Activated effector memory CD4-positive, alpha-beta T cell treated with Interleukin-2 at 50 U/mL for 16 hours (primary cell): ENCODE data around the gene DBF4B.
"Not testable (repeated sequence)": the region's sequence is repeated elsewhere in the genome, so short reads cannot be mapped to it uniquely, and the experiment has no call there.

ENCODE experiments used
- DNase-seq: peaks from one replicate; pipeline ENCODE4 v3.0.0-alpha.2; 2020

DBF4B gene, protein sequence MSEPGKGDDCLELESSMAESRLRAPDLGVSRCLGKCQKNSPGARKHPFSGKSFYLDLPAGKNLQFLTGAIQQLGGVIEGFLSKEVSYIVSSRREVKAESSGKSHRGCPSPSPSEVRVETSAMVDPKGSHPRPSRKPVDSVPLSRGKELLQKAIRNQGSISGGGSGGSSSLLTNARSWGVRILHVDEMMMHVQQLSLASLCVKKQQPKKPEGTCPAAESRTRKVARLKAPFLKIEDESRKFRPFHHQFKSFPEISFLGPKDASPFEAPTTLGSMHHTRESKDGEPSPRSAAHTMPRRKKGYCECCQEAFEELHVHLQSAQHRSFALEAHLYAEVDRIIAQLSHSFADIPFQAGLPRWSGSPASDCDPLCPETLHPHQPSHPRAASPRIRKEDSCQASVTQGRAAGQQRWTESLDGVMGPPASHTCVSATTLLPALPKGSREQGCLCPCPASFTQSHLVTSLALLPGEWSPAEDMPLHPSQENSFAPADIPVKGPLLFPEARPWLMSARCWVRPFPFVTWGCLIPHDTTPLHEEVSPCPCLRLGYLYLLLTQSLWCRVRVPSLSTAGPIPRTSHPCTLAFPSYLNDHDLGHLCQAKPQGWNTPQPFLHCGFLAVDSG

DNA sequence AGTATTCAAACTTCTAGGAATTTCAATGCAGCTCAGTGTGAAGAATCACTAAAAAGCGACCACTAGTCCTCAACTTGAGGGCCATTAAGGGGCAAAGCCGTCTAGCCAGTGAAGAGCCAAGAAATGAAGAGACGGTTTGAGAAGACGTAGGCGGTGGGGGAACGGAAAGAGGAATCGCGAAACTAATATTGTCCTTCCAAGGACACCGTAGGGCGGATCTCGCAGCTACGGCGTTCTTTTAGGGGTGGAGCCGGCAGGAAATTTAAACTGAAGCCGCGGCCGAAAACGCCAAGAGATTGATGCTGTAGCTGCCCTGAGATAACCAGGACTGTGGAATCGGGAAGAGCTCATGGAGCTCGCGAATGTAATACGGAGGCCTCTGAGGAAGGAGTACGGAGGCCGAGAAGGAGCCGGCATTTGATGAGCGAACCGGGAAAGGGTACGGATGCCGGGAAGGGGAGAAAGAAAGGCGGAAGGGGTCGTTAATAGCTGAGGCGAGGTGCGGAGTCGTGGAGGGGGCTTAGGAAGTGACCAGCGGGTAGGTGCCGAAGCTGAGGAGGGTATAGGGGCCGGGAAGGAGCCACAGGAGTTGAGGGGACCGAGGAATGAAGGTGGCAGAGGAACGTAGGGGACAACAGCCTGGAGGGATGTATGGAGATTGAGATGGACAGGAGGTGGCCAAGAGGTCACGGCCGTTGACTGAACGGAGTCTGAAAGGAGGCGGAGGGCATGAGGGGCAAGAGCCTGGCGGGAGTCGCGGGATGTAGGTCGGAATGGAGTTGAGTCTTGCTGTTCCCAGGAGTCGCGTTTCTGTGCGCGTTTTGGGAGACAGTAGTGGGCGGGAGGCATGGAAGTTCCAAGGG lies at the start of gene DBF4B:
TSS of gene DBF4B (plus strand) at position 265 of the 863 bp plus-strand sequence. CDS start at position 421, 156 bp downstream.
- peak; percentile 71 for DNase-seq

DNA sequence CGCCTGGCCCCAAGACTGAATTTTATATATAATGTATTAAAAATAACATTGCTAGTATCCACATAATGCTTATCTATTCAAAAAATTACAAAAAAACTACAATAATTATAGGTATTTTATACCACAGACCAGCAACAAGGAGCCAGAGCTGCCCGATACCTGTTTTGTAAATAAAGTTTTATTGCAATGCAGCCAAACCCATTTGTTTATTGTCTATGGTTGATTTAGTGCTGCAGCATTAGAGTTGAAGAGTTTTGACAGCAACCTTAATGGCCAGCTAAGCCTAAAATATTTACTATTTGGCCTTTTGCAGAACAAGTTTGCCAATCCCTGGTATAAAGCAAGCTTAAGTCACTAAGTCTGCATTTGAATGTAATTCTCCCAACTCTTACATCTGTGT lies 46.6 kb upstream of the DBF4B start:
- DNase-seq = no peak

DNA sequence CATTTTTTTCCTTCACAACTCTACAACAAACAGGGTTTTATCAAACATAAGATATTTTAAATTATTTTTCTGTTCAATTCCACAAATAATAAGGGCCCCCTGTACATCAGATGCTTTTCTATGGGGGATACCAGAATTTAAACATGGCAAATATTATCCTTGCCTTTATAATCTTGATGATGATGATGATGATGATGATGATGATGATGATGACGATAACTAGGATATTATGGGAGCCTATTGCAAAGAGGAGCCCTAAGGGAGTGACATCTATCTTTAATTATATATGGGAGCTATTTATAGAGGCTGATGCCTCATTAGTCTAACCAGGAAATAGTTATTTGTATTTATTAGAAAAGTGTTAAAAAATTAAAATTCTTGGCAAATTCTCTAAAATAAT lies 45.4 kb upstream of the DBF4B start:
- no peak for DNase-seq

DNA sequence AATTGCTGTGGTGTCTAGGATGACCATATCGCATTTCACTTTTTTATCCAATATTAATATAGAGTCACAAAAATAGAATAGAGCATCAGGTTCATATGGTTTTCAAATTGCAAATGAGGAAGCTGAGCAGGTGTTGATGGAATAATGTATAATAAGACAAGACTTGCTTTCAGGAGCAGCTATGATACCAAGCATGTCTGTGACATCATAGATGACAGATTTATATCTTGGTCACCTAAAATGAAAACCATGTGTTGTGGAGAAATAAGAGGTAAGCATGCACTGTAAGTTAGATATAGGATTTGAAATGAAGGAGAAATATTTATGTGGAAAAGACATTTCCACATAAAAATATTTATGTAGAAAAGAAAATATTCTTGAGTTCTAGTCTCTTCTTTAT lies 43.6 kb upstream of the DBF4B start:
- no peak for DNase-seq

DNA sequence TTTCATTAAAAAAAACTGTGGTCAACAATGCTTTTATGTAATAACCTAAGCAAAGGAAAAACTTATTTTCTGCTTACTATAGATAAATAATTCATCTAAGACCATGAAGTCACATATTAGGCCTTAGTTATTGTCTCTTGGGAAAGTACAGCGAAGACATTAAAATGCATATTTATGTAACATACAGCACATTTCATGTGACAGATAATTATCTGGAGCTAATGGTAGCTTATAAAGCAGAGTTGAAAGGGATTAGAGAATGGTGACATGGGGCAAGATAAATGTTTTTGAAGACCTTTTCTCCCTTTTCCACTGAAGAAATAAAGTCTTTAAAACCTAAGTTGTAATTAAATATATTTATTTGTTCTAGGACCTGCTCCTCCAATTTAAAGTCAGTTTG lies 42.5 kb upstream of the DBF4B start:
- no peak for DNase-seq

DNA sequence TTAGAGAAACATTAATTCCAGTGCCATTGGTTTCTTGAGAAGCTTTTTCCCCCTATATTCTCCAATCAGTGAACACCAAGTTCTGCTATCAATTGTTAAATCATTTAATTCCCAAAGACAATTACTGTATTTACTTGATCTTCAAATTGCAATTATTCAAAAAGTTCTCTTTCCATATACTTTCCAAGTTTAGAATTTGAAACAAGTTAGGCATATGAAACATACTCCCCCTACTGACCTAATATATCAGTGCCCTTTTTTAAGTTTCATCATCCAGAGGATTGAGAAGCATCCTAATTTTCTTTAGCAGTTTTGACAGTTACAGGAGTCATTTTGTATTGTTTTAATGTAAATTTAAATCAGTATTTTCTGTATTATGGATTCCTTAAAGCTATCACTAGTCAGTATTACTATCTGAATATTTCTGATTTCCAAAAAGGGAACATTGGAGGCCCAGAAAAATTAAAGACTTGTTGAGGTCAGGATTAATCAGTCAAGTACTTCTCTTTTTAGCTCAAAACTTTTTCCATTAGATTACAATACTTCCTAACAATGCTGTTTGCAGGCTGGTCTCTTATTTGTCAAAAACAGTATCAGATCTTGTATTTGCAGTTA lies 35.9 kb upstream of the DBF4B start:
- DNase-seq = no peak

DNA sequence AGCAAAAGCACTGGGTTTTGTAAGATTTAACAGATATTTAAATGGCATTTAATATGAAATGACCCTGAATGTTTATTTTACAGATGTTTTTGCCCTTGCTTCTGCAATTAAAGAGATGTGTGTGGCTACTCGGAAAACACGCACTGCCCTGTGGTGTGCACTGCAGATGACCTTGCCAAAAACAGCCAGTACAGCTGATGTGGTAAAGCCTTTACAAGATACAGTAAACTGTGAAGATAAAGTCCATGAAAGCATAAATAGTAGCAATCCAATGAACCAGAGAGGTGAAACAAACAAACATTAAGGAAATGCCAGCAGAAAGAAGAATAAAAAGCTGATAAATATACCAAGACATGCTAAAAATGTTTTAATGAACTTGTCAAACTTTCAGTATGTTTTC lies 34.6 kb upstream of the DBF4B start:
- DNase-seq = no peak

DNA sequence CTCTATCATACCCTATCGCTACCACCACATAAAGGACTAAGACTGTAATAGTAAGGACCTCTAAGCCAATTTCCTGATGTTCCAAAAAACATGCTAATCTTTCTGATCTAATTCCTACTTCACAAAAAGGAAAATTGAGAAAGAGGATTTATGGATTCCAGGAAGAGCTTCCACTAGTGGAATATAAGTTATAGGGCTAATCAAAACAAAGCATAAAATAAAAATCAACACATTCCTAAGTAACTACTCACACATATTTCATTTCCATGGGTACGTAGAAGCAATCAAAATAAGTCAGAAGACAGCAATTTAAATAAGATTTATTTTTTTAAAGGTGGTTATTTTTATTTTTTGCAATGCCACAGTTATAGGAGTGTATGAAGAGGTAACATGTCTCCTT lies 31.3 kb upstream of the DBF4B start:
- no peak for DNase-seq

DNA sequence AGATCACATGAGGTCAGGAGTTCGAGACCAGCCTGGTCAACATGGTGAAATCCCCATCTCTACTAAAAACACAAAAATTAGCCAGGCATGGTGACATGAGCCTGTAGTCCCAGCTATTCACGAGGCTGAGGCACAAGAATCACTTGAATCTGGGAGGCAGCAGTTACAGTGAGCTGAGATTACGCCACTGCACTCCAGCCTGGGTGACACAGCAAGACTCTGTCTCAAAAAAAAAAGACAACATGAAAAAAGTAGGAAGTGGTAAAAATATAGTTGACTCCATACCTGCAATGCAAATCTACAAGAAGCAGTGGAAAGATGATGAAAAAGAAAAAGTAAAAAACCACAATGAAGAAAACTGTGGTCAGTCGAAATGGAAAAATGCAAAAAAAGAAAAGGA lies 25.2 kb upstream of the DBF4B start:
- DNase-seq = not testable (repeated sequence)

DNA sequence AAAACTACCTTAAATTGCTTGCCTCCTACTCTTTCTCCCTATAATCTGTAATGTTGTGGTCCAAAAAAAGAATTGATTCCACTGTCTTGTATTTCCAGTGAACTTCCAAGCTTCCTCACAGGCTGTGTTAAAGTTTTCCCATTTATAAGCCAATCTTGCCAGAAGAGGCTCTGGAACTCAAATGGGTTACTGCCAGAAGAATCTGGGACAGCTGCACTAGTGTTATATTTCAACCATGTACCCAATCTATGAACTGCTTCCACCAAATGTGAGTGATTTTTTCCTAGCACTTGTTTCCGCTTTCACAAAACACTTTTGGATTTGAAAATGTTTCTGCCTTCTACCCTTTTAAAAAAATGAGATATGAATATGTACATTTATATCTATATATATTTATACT lies 20.7 kb upstream of the DBF4B start:
- no peak for DNase-seq

DNA sequence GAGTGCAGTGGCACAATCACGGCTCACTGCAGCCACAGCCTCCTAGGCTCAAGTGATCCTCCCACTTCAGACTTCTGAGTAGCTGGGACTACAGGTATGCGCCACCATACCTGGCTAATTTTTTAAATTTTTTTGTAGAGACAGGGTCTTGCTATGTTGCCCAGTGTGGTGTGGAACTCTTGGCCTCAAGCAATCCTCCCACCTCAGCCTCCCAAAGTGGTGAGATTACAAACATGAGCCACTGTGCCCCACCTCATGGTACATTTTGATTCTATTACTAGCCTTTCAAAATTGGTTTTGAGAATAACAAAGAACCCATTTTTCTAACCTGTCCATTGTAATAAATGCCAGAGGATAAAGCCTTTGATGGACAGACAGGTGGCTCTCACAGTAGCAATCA lies 20.3 kb upstream of the DBF4B start:
- no peak for DNase-seq

DNA sequence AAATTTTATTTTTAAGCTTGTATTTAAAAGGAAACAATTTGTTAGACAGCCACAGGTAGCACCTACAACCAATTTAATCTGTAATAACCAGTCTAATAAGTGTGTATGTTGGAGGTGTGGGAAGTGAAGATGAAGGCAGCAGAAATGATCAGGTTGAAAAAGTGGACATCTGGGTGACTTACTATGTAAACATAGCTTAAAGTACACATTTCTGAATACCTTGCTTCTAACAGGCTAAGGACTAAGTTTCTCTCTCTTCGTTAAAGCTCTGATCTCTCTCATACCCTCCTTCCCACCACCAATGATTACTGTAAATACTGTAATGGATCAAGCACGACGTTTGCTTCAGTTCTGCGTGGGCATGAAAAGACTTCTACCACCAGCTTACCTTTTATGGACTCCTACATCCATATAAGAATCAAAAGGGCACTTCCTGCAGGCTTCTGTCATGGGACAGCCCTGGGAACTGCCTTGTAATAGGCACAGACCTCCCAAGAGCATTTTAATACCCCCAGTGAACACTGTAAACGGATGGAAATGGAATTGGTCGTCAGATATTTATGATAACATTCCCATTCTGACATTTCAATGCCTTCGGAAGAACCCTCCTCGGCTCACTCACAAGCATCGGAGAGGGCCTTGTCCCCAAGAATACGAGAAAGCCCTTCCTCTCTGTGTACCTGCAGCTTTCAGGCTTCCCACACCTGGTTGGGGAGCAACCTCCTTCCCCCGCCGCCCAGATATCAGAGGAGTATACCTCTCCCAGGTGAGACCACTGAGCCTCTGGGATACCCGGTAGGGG lies 19.6 kb upstream of the DBF4B start:
- no peak for DNase-seq

DNA sequence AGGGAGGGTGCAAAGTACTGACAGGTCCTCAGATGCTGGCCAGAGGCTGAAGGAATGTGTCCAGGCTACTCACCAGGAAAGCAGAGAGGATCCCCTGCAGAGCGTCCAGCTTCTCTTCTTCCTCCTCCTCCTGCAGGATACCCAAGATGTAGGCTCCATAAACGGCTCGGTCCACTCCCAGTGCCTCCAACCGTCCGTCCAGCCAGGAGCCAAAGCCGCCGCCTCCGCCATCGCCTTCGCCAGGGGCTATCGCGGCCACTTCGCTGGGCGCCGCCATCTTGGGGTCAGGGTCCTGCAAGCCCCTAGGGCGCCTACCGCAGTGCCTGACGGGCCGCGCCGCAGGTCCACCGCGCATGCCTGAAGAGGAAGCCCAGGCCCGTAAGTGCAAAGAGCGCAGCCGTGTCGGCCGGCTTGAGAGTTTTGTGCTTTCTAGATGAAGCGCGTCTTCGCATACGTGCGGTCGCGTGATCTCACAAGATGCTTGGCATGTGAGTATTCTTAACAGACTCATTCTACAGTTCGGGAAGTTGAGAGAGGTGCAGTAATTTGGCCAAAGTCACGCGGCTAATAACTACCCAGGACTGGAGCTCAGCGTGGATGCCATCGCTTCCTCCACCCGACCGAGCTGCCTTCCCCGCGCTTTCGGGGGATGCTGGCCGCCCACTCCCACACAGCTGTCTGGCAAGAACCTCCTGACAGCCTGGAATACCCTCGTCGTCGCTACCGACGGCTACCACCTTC lies 18.8 kb upstream of the DBF4B start, which contains the start of gene CCDC43:
TSS of gene CCDC43 (minus strand) at position 300 of the 741 bp plus-strand sequence. CDS start at position 277, 23 bp downstream.
- DNase-seq = peak; percentile 89

DNA sequence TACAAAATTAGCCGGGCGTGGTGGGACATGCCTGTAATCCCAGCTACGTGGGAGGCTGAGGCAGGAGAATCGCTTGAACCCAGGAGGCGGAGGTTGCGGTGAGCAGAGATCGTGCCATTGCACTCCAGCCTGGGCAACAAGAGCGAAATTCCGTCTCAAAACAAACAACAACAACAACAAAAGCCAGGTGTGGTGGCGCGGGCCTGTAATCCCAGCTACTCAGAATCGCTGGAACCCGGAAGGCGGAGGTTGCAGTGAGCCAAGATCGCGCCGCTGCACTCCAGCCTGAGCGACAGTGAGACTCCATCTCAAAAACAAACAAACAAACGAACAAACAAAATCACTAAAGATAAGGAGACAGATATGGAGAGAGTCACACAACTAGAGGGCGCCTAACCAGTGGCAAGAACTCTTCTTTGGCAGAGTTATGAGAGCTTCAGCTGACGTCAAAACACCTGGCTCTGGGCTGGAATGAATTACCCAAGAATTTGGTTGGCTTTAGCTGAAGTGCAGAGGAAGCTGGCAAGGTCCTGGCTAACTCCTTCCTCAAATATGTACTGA lies 17.6 kb upstream of the DBF4B start:
- not testable (repeated sequence) for DNase-seq

DNA sequence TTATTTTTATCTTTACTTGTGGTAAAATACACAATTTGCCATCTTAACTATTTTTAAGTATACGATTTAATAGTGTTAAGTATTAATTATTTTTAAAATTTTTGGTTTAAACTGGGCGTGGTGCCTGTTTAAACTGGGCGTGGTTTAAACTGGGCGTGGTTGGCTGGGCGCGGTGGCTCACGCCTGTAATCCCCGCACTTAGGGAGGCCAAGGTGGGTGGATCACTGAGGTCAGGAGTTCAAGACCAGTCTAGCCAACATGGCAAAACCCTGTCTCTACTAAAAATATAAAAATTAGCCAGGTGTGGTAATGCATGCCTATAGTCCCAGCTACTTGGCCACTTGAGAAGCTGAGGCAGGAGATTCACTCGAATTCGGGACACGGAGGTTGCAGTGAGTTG lies 14.9 kb upstream of the DBF4B start:
- no peak for DNase-seq

DNA sequence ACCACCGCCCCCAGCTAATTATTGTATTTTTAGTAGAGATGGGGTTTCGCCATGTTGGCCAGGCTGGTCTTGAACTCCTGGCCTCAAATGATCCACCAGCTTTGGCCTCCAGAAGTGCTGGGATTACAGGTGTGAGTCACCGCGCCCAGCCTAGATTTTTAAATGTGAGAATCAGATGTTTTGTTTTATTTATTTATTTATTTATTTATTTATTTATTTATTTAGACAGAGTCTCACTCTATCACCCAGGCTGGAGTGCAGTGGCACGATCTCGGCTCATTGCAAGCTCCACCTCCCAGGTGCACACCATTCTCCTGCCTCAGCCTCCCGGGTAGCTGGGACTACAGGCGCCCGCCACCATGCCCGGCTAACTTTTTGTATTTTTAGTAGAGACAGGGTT lies 8.2 kb upstream of the DBF4B start:
- DNase-seq = not testable (repeated sequence)

DNA sequence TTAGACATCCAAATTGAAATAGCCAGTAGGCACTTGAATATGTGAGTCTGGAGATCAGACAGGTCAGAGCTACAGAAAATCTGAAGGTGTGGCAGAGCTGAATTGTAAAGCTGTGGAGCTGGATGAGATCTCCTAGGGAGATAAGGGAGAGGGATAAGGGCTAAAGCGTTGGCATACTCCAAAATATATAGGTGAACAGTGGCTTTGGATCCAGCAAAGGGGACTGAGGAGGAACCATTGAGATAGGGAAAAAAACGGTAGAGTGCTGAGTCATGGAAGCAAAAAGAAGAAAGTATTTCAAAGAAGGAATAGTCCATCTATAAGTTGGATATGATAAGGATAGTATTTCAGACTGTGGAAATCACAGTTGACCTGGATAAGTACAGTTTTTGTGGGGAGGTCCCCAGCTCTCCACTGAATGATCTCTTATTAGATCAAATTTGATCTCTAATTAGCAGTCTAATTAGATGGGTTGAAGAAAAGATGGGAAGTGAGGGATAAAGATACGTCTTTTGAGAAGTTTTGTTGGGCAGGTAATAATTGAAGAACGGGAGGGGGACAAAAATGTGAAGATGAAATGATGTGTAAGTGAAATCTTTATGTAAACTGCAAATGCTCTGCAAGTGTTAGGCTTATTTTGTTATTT lies 587 bp upstream of the DBF4B start:
- DNase-seq = no peak

DNA sequence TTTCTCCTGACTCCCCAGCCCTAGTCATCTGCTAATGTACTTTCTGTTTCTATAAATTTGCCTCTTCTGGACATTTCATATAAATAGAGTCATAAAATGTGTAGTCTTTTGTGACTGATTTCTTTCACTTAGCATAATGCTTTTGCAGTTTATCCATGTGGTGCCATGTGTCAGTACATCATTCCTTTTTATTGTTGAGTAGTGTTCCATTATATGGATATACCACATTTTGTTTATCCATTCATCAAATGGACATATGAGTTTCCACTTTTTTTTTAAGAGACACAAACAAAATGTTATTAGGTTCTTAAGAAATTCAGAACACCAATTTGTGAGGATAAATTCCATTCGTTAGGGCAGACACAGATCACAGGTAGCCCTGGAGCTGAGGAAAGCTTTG lies 11.0 kb downstream of the DBF4B start:
- no peak for DNase-seq

DNA sequence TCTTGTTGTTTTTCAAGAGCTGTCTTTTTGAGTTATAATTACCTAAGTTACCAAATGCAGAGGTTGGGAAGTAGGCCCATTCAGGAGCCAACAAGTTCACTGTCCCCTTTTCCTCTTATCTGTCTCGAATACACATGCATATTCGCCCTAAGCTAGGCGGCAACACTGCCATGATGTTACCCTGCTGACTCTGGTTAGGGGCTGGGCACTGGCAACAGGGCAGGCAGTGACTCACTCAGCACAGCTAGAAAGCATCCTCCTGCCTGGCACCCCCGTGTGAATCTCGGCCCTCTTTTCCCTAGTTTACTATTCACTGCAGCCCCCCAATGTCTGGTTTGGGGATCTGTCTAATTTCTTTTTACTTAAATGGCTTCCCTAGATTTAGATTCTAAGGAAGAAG lies 13.8 kb downstream of the DBF4B start:
- DNase-seq = no peak

DNA sequence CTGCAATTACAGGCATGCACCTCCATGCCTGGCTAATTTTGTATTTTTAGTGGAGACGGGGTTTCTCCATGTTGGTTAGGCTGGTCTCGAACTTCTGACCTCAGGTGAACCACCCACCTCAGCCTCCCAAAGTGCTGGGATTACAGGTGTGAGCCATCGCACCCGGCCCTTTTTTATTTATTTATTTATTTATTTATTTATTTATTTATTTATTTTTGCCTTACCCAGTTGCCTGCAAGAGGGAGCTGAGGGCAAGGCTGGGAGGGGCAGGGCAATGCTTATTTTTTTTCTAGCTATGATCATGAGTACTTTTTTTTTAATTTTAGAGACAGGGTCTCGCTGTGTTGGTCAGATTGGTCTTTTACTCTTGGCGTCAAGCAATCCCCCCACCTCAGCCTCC lies 17.7 kb downstream of the DBF4B start:
- not testable (repeated sequence) for DNase-seq

DNA sequence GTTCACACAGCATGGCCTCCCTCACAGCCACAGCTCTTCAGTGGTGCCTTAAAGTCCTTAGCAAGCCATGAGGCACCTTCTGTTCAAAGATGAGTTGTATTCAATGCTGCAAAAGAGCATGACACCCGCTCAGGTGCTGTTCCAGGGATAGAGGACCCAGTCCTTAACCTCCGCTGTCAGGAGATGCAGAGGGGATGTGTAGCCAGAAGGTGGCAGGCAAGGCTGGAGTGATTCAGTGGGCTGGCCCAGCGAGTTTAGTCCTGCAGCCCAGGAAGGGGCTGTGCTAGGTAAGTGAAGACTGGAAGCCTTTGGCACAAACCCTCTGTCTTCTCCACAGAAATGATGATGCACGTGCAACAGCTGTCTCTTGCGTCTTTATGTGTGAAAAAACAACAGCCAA lies 25.3 kb downstream of the DBF4B start:
- no peak for DNase-seq
